GM18502 (cell line): ENCODE results near the gene SPRED2.

Experiments used
- ATAC-seq: cut with Tn5 transposase; IDR thresholded peaks from one replicate; pipeline ENCODE4 v1.9.1; 2021; ENCODE audit warnings: mild to moderate bottlenecking; ENCODE audit not compliant: unreplicated experiment, poor library complexity

Gene SPRED2

DNA sequence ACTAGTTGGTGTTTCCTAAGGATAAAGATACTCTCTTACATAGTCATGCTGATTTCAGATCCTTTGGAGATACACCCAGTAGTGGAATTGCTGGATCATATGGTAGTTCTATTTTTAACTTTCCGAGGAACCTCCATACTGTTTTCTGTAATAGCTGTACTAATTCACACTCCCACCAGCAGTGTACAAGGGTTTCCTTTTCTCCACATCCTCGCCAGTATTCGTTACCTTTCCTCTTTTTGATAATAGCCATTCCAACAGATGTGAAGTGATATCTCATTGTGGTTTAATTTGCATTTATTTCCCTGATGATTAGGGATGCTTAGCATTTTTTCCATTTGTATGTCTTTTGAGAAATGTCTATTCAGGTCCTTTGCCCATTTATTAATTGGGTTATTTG, 170.7 kb downstream of the SPRED2 start:
- no peak for ATAC-seq
